ENCODE results near the gene C16orf74.

- TF ChIP-seq CTCF (IDR thresholded peaks at IDR 0.05 in 4 of 5, conservative IDR thresholded peaks at IDR 0.05 in 1 of 5) = no peak
- no peak for TF ChIP-seq POLR2A (IDR thresholded peaks at IDR 0.05)
Observed at GRCh38 chr16:85708338-85708737, 42.6 kb downstream of the C16orf74 start.

Data from gastrocnemius medialis (tissue), 4 donors.